ENCODE measurements around the gene PARP2.
A peak's percentile ranks its signal among the peaks of the same experiment; 100 is the strongest.

PARP2 gene

GRCh38 chr14:20306079-20306423 is 37.4 kb upstream of the PARP2 start:
- no peak overlapping the region for H2AK5ac ChIP-seq (ENCODE audit: low read length)
- no peak overlapping the region for H3K4me2 ChIP-seq (ENCODE audit: low read length)
- no peak for DNase-seq
- H4K8ac ChIP-seq (ENCODE audit: low read depth, low read length): no peak overlapping the region
- no peak overlapping the region for H2BK5ac ChIP-seq (ENCODE audit: low read length)
- no peaks in the 10 kb centered on the region for H3K36me3 ChIP-seq (ENCODE audit: control insufficient read depth, insufficient read depth, low read length)
- no peak overlapping the region for H3K4ac ChIP-seq (ENCODE audit: low read depth, low read length)
- no peak overlapping the region for H3K4me3 ChIP-seq (ENCODE audit: low read length)
- H3K9ac ChIP-seq (ENCODE audit: low read length): no peak overlapping the region
- peaks cover 3% of the 10 kb centered on the region for H3K79me1 ChIP-seq (ENCODE audit: low read length)
- H3K56ac ChIP-seq (ENCODE audit: low read length): no peak overlapping the region
- no peak overlapping the region for H3K23ac ChIP-seq (ENCODE audit: low read length)
- H4K5ac ChIP-seq (ENCODE audit: low read length): no peak overlapping the region
- no peaks in the 10 kb centered on the region for H3K27me3 ChIP-seq (ENCODE audit: insufficient read depth, low read length, poor library complexity)
- no peaks in the 10 kb centered on the region for H3K79me2 ChIP-seq (ENCODE audit: control insufficient read depth, insufficient read depth, low read length)
- H3K18ac ChIP-seq (ENCODE audit: low read length): no peak overlapping the region
- H2BK120ac ChIP-seq (ENCODE audit: low read depth, low read length): no peak overlapping the region
- no peak overlapping the region for H3K27ac ChIP-seq (ENCODE audit: low read depth, low read length)
- H3K4me1 ChIP-seq (ENCODE audit: control insufficient read depth, low read depth, low read length): no peaks in the 10 kb centered on the region
- no peak overlapping the region for H2BK15ac ChIP-seq (replicated peaks; ENCODE audit: low read depth)
- no CpG with 5 or more reads among the region's 1 CpG for WGBS (ENCODE audit: extremely low coverage, insufficient coverage, low lambda C conversion rate)

- Histone ChIP-seq H4K8ac (ENCODE audit: low read depth, low read length) (no peak overlapping the region), H3K36me3 (ENCODE audit: control insufficient read depth, insufficient read depth, low read length) (peaks cover 21% of the 10 kb centered on the region), H2BK15ac (replicated peaks; ENCODE audit: low read depth) (no peak overlapping the region), H3K56ac (ENCODE audit: low read length) (no peak overlapping the region), H3K9ac (ENCODE audit: low read length) (no peak overlapping the region), H3K27ac (ENCODE audit: low read depth, low read length) (no peak overlapping the region), H3K27me3 (ENCODE audit: insufficient read depth, low read length, poor library complexity) (no peaks in the 10 kb centered on the region), H3K79me1 (ENCODE audit: low read length) (peaks cover 6% of the 10 kb centered on the region), H4K5ac (ENCODE audit: low read length) (no peak overlapping the region), H3K18ac (ENCODE audit: low read length) (no peak overlapping the region), H3K23ac (ENCODE audit: low read length) (no peak overlapping the region), H3K4me3 (ENCODE audit: low read length) (no peak overlapping the region), H2AK5ac (ENCODE audit: low read length) (no peak overlapping the region), H2BK120ac (ENCODE audit: low read depth, low read length) (no peak overlapping the region), H3K4ac (ENCODE audit: low read depth, low read length) (no peak overlapping the region), H3K4me1 (ENCODE audit: control insufficient read depth, low read depth, low read length) (no peaks in the 10 kb centered on the region), H3K79me2 (ENCODE audit: control insufficient read depth, insufficient read depth, low read length) (peaks cover 7% of the 10 kb centered on the region), H3K4me2 (ENCODE audit: low read length) (no peak overlapping the region), H2BK5ac (ENCODE audit: low read length) (no peak overlapping the region)
- no peak for DNase-seq
- no CpG with 5 or more reads among the region's 2 CpGs for WGBS (ENCODE audit: extremely low coverage, insufficient coverage, low lambda C conversion rate)
Measured at GRCh38 chr14:20314026-20314425, 29.4 kb upstream of the PARP2 start.

- peaks cover 9% of the 10 kb centered on the region for H3K79me1 ChIP-seq (ENCODE audit: low read length)
- no peak overlapping the region for H2BK15ac ChIP-seq (replicated peaks; ENCODE audit: low read depth)
- H3K4me1 ChIP-seq (ENCODE audit: control insufficient read depth, low read depth, low read length): no peaks in the 10 kb centered on the region
- no CpG with 5 or more reads among the region's 16 CpGs for WGBS (ENCODE audit: extremely low coverage, insufficient coverage, low lambda C conversion rate)
- H3K4me2 ChIP-seq (ENCODE audit: low read length): no peak overlapping the region
- no peaks in the 10 kb centered on the region for H3K27me3 ChIP-seq (ENCODE audit: insufficient read depth, low read length, poor library complexity)
- no peak overlapping the region for H3K4ac ChIP-seq (ENCODE audit: low read depth, low read length)
- H3K36me3 ChIP-seq (ENCODE audit: control insufficient read depth, insufficient read depth, low read length): peaks cover 19% of the 10 kb centered on the region
- no peak overlapping the region for H3K56ac ChIP-seq (ENCODE audit: low read length)
- no peak overlapping the region for H2AK5ac ChIP-seq (ENCODE audit: low read length)
- H2BK5ac ChIP-seq (ENCODE audit: low read length): no peak overlapping the region
- no peak overlapping the region for H3K23ac ChIP-seq (ENCODE audit: low read length)
- DNase-seq: no peak
- H2BK120ac ChIP-seq (ENCODE audit: low read depth, low read length): no peak overlapping the region
- H4K5ac ChIP-seq (ENCODE audit: low read length): no peak overlapping the region
- no peak overlapping the region for H4K8ac ChIP-seq (ENCODE audit: low read depth, low read length)
- H3K79me2 ChIP-seq (ENCODE audit: control insufficient read depth, insufficient read depth, low read length): peaks cover 10% of the 10 kb centered on the region
- H3K18ac ChIP-seq (ENCODE audit: low read length): no peak overlapping the region
- no peak overlapping the region for H3K4me3 ChIP-seq (ENCODE audit: low read length)
- H3K27ac ChIP-seq (ENCODE audit: low read depth, low read length): no peak overlapping the region
- no peak overlapping the region for H3K9ac ChIP-seq (ENCODE audit: low read length)
Measured at GRCh38 chr14:20317720-20318119, 25.7 kb upstream of the PARP2 start.

- H3K27ac ChIP-seq (ENCODE audit: low read depth, low read length): no peak overlapping the region
- H4K5ac ChIP-seq (ENCODE audit: low read length): no peak overlapping the region
- peak; percentile 68 for DNase-seq
- H3K27me3 ChIP-seq (ENCODE audit: insufficient read depth, low read length, poor library complexity): no peaks in the 10 kb centered on the region
- H3K36me3 ChIP-seq (ENCODE audit: control insufficient read depth, insufficient read depth, low read length): peaks cover 10% of the 10 kb centered on the region
- H3K4me2 ChIP-seq (ENCODE audit: low read length): no peak overlapping the region
- H3K18ac ChIP-seq (ENCODE audit: low read length): no peak overlapping the region
- peaks cover 5% of the 10 kb centered on the region for H3K79me1 ChIP-seq (ENCODE audit: low read length)
- no peak overlapping the region for H3K56ac ChIP-seq (ENCODE audit: low read length)
- H3K79me2 ChIP-seq (ENCODE audit: control insufficient read depth, insufficient read depth, low read length): peaks cover 56% of the 10 kb centered on the region
- H4K8ac ChIP-seq (ENCODE audit: low read depth, low read length): no peak overlapping the region
- no peak overlapping the region for H2BK120ac ChIP-seq (ENCODE audit: low read depth, low read length)
- H3K4ac ChIP-seq (ENCODE audit: low read depth, low read length): no peak overlapping the region
- H2BK15ac ChIP-seq (replicated peaks; ENCODE audit: low read depth): no peak overlapping the region
- H2BK5ac ChIP-seq (ENCODE audit: low read length): no peak overlapping the region
- no CpG with 5 or more reads among the region's 8 CpGs for WGBS (ENCODE audit: extremely low coverage, insufficient coverage, low lambda C conversion rate)
- no peak overlapping the region for H3K4me3 ChIP-seq (ENCODE audit: low read length)
- no peak overlapping the region for H3K9ac ChIP-seq (ENCODE audit: low read length)
- H3K23ac ChIP-seq (ENCODE audit: low read length): no peak overlapping the region
- H3K4me1 ChIP-seq (ENCODE audit: control insufficient read depth, low read depth, low read length): no peaks in the 10 kb centered on the region
- H2AK5ac ChIP-seq (ENCODE audit: low read length): no peak overlapping the region
Measured at GRCh38 chr14:20327005-20327869, 16.2 kb upstream of the PARP2 start.

DNA sequence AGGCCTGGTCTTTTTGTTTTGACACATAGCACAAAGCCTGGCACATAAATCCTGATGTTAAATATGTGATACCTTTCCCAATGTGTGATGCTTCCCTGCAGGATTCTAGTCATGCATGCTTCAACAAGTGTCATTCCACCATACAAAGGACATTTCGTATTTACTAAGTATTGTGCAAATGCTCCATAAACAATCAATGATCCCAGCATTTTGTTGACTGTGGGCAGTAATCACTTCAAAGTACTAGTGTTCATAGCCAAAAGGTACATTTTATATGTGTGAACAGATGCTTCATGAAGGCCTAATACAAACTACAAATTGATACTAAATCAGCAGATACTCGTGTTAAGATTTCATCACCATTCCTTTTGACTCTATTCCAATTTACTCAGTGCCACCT is 14.7 kb upstream of the PARP2 start:
- Histone ChIP-seq H2BK15ac (replicated peaks; ENCODE audit: low read depth) (no peak overlapping the region), H3K23ac (ENCODE audit: low read length) (no peak overlapping the region), H3K4ac (ENCODE audit: low read depth, low read length) (no peak overlapping the region), H3K79me2 (ENCODE audit: control insufficient read depth, insufficient read depth, low read length) (peaks cover 59% of the 10 kb centered on the region), H3K56ac (ENCODE audit: low read length) (no peak overlapping the region), H3K27me3 (ENCODE audit: insufficient read depth, low read length, poor library complexity) (no peaks in the 10 kb centered on the region), H3K79me1 (ENCODE audit: low read length) (peaks cover 3% of the 10 kb centered on the region), H3K18ac (ENCODE audit: low read length) (no peak overlapping the region), H3K4me2 (ENCODE audit: low read length) (no peak overlapping the region), H3K9ac (ENCODE audit: low read length) (peak overlapping the region; percentile 8), H3K36me3 (ENCODE audit: control insufficient read depth, insufficient read depth, low read length) (peaks cover 10% of the 10 kb centered on the region), H4K5ac (ENCODE audit: low read length) (no peak overlapping the region), H2AK5ac (ENCODE audit: low read length) (no peak overlapping the region), H4K8ac (ENCODE audit: low read depth, low read length) (no peak overlapping the region), H2BK5ac (ENCODE audit: low read length) (no peak overlapping the region), H3K27ac (ENCODE audit: low read depth, low read length) (no peak overlapping the region), H3K4me1 (ENCODE audit: control insufficient read depth, low read depth, low read length) (no peaks in the 10 kb centered on the region), H2BK120ac (ENCODE audit: low read depth, low read length) (no peak overlapping the region), H3K4me3 (ENCODE audit: low read length) (no peak overlapping the region)
- no CpG with 5 or more reads among the region's 2 CpGs for WGBS (ENCODE audit: extremely low coverage, insufficient coverage, low lambda C conversion rate)
- DNase-seq: no peak

- no peak for DNase-seq
- no peak overlapping the region for H4K8ac ChIP-seq (ENCODE audit: low read depth, low read length)
- no peak overlapping the region for H3K27ac ChIP-seq (ENCODE audit: low read depth, low read length)
- H4K5ac ChIP-seq (ENCODE audit: low read length): no peak overlapping the region
- H3K79me2 ChIP-seq (ENCODE audit: control insufficient read depth, insufficient read depth, low read length): peaks cover 57% of the 10 kb centered on the region
- H3K79me1 ChIP-seq (ENCODE audit: low read length): peaks cover 3% of the 10 kb centered on the region
- no peaks in the 10 kb centered on the region for H3K4me1 ChIP-seq (ENCODE audit: control insufficient read depth, low read depth, low read length)
- no peak overlapping the region for H2BK5ac ChIP-seq (ENCODE audit: low read length)
- H3K36me3 ChIP-seq (ENCODE audit: control insufficient read depth, insufficient read depth, low read length): peaks cover 9% of the 10 kb centered on the region
- no peak overlapping the region for H2BK15ac ChIP-seq (replicated peaks; ENCODE audit: low read depth)
- H3K18ac ChIP-seq (ENCODE audit: low read length): no peak overlapping the region
- H3K4me2 ChIP-seq (ENCODE audit: low read length): no peak overlapping the region
- no peak overlapping the region for H3K4ac ChIP-seq (ENCODE audit: low read depth, low read length)
- H3K56ac ChIP-seq (ENCODE audit: low read length): no peak overlapping the region
- H2AK5ac ChIP-seq (ENCODE audit: low read length): no peak overlapping the region
- WGBS (ENCODE audit: extremely low coverage, insufficient coverage, low lambda C conversion rate): no CpG with 5 or more reads among the region's 2 CpGs
- no peak overlapping the region for H3K23ac ChIP-seq (ENCODE audit: low read length)
- no peak overlapping the region for H3K4me3 ChIP-seq (ENCODE audit: low read length)
- H3K27me3 ChIP-seq (ENCODE audit: insufficient read depth, low read length, poor library complexity): no peaks in the 10 kb centered on the region
- H3K9ac ChIP-seq (ENCODE audit: low read length): peak overlapping the region; percentile 33
- H2BK120ac ChIP-seq (ENCODE audit: low read depth, low read length): no peak overlapping the region
Measured at GRCh38 chr14:20329355-20329754, 14.1 kb upstream of the PARP2 start.

All from mesendoderm (in vitro differentiated cells).